Prostate gland (tissue), 2 donors: ENCODE measurements around the gene NCOA1. TPM values are rescaled to one million over a fixed set of nuclear protein-coding genes. Genes with fewer than 3 reads are reported as not detected.

Experiments
- DNase-seq: peaks from one replicate; pipeline ENCODE4 v3.0.0-alpha.2; 2019; ENCODE audit warnings: low spot score
- H3K27ac ChIP-seq, 2 donors: fragments of 200-600 bp; sonication (generic); 2 replicates each; pipeline ENCODE4 v1.5.1; 2017 to 2019
- H3K27me3 ChIP-seq: fragments of 200-600 bp; sonication (generic); replicated peaks from 2 replicates; pipeline ENCODE4 v1.5.1; 2019; ENCODE audit not compliant: insufficient read depth
- H3K36me3 ChIP-seq, 2 donors: fragments of 200-600 bp; sonication (generic); 1 replicate in 1 of 2; 2 replicates in 1 of 2; pipeline versions ENCODE4 v1.5.1 to v1.8.1; 2017 to 2019
- H3K4me1 ChIP-seq: fragments of 200-600 bp; sonication (generic); replicated peaks from 2 replicates; pipeline ENCODE4 v1.5.1; 2019
- H3K4me3 ChIP-seq, 2 donors: fragments of 200-600 bp; sonication (generic); 2 replicates each; pipeline ENCODE4 v1.5.1; 2017 to 2019
- H3K9me3 ChIP-seq: fragments of 200-600 bp; sonication (generic); 2 replicates; pipeline ENCODE4 v1.5.1; 2017
- POLR2A ChIP-seq: fragments of 450-650 bp; IDR thresholded peaks from one replicate; pipeline ENCODE4 v1.6.1; 2016; ENCODE audit warnings: antibody characterized with exemption, mild to moderate bottlenecking
- POLR2AphosphoS5 ChIP-seq: sonication (generic); formaldehyde crosslinking; IDR thresholded peaks from one replicate; pipeline ENCODE4 v1.6.1; 2017; ENCODE audit warnings: antibody characterized with exemption
- WGBS: methylation state at CpG from one replicate; pipeline ENCODE4 v1.1.5; 2018; 5-methylcytosine and 5-hydroxymethylcytosine counted together
- intact Hi-C: fragments of 100-400 bp; cut with DNase I; formaldehyde crosslinking; loops from one replicate; pipeline ENCODE4 v1.14.2; 2022
- total RNA-seq, 2 donors: library from RNA; depleted of rRNA; stranded (reverse); fragments of >200 nt; gene quantifications; one replicate each; pipeline ENCODE4 v1.1.0, GENCODE V29; 2016
- TF ChIP-seq, protein P1 (sequence below), 4 experiments: fragments of 200-600 bp in 2 of 4; fragments of 450-650 bp in 2 of 4; sonication (generic) in 2 of 4; IDR thresholded peaks; 1 replicate in 3 of 4; 2 replicates in 1 of 4; pipeline ENCODE4 v1.5.1; 2016 to 2019; ENCODE audit warnings: antibody characterized with exemption in 4 of 4, mild to moderate bottlenecking in 2 of 4, moderate library complexity in 2 of 4

The NCOA1 gene
- total RNA-seq, 2 donors from 2014 or later: 24.9 to 72.4 TPM

DNA sequence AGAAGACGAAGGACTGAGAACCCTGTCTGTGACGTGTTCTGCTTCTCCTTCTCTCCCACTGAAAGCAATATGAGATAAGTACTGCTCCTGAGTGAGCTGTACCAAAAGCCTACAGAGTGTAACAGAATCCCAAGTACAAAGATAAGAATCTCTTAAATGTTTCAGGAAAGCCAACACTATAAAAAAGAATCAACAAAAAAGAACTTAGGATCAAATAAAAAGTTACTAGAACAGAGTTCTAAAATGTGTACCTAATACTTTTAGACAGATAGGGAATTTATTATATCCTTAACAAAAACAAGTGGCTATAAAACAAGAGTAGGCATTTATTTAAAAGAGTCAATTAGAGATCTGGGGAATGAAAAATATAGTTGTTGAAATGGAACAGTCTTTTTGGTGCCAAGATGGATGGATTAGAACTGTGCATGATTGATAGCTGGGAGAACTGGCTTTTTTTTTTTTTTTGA is 49.0 kb downstream of the NCOA1 start:
- WGBS: 5% methylated on average over 2 of the region's 2 CpGs
- DNase-seq: peak; percentile 27
- Histone ChIP-seq H3K9me3 (no peaks in the 10 kb centered on the region), H3K36me3 (no peaks in the 10 kb centered on the region), H3K27me3 (no peaks in the 10 kb centered on the region), H3K4me3 (no peak overlapping the region), H3K4me1 (no peaks in the 10 kb centered on the region), H3K27ac (no peak overlapping the region)
- TF ChIP-seq POLR2A (no peak), POLR2AphosphoS5 (peak; percentile 87)
- TF ChIP-seq, protein P1, sequence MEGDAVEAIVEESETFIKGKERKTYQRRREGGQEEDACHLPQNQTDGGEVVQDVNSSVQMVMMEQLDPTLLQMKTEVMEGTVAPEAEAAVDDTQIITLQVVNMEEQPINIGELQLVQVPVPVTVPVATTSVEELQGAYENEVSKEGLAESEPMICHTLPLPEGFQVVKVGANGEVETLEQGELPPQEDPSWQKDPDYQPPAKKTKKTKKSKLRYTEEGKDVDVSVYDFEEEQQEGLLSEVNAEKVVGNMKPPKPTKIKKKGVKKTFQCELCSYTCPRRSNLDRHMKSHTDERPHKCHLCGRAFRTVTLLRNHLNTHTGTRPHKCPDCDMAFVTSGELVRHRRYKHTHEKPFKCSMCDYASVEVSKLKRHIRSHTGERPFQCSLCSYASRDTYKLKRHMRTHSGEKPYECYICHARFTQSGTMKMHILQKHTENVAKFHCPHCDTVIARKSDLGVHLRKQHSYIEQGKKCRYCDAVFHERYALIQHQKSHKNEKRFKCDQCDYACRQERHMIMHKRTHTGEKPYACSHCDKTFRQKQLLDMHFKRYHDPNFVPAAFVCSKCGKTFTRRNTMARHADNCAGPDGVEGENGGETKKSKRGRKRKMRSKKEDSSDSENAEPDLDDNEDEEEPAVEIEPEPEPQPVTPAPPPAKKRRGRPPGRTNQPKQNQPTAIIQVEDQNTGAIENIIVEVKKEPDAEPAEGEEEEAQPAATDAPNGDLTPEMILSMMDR (IDR thresholded peaks at IDR 0.05): no peak
- intact Hi-C loops: no loop called here

GRCh38 chr2:24541621-24542020 is 50.6 kb downstream of the NCOA1 start:
- no peaks in the 10 kb centered on the region for H3K4me1 ChIP-seq
- no peaks in the 10 kb centered on the region for H3K9me3 ChIP-seq
- TF ChIP-seq, protein P1 (IDR thresholded peaks at IDR 0.05): no peak
- no peak for TF ChIP-seq POLR2AphosphoS5
- no peak for TF ChIP-seq POLR2A
- no peak overlapping the region for H3K27ac ChIP-seq
- no peaks in the 10 kb centered on the region for H3K27me3 ChIP-seq
- no peak for DNase-seq
- intact Hi-C loops: no loop called here
- no peak overlapping the region for H3K4me3 ChIP-seq
- H3K36me3 ChIP-seq: no peaks in the 10 kb centered on the region

- no peak overlapping the region for H3K27ac ChIP-seq
- no peaks in the 10 kb centered on the region for H3K36me3 ChIP-seq
- H3K4me3 ChIP-seq: no peak overlapping the region
- no peak for DNase-seq
- H3K9me3 ChIP-seq: no peaks in the 10 kb centered on the region
- no peak for TF ChIP-seq POLR2A
- TF ChIP-seq POLR2AphosphoS5: no peak
- TF ChIP-seq, protein P1 (IDR thresholded peaks at IDR 0.05): no peak
- H3K4me1 ChIP-seq: no peaks in the 10 kb centered on the region
- no peaks in the 10 kb centered on the region for H3K27me3 ChIP-seq
- intact Hi-C loops: no loop called here
- 97% methylated on average over 3 of the region's 3 CpGs for WGBS
These were observed 51.3 kb downstream of the NCOA1 start for GRCh38 chr2:24542269-24542872.

DNA sequence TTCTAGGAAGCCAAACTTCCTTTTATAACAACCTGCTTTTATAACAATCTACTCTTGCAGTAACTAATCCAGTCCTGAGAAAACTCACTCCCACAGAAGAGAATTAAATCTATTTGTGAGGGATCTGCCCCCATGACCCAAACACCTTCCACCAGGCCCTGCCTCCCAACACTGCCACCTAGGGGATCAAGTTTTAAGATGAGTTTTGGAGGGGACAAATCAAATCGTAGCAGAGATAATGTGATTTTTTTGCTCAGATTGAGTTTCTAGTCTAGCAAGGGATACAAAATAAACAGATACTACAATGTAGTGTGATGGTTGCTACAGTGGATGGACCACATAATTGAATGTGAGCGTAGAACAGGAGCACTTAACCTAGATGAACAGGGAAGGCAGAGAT is 52.2 kb downstream of the NCOA1 start:
- DNase-seq: no peak
- Histone ChIP-seq H3K4me3 (no peak overlapping the region), H3K9me3 (no peaks in the 10 kb centered on the region), H3K36me3 (no peaks in the 10 kb centered on the region), H3K27me3 (no peaks in the 10 kb centered on the region), H3K27ac (no peak overlapping the region), H3K4me1 (no peaks in the 10 kb centered on the region)
- 71% methylated on average over 2 of the region's 2 CpGs for WGBS
- intact Hi-C loops: no loop called here
- TF ChIP-seq POLR2AphosphoS5 (no peak), POLR2A (no peak)
- TF ChIP-seq, protein P1 (IDR thresholded peaks at IDR 0.05): no peak

DNA sequence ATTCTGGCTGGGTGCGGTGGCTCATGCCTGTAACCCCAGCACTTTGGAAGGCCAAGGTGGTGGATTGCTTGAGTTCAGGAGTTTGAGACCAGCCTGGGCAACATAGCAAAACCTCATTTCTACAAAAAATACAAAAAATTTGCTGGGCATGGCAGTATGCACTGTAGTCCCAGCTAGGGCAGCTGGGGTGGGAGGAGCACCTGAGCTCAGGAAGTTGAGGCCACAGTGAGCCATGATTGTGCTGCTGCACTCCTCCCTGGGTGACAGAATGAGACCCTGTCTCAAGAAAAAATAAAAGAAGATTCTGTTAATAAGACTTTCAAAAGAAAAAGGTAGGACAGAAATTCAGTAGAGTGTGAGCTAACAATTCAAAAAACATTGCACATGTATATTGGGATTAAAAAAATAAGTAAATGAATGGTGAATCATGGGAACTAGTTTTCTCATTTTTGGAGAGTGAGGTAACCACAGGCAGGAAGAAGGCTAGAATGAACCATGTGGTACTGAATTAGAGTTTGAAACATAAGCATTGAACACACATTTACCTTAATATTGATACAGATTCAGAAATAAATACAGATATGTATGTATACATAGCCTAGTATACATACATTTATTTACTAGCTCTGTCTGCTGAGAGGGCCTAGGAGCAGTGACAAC is 53.5 kb downstream of the NCOA1 start:
- WGBS: 93% methylated on average over 1 of the region's 1 CpG
- Histone ChIP-seq H3K27ac (no peak overlapping the region), H3K9me3 (no peaks in the 10 kb centered on the region), H3K4me1 (no peaks in the 10 kb centered on the region), H3K36me3 (no peaks in the 10 kb centered on the region), H3K27me3 (no peaks in the 10 kb centered on the region), H3K4me3 (no peak overlapping the region)
- intact Hi-C loops: no loop called here
- TF ChIP-seq, protein P1 (IDR thresholded peaks at IDR 0.05): no peak
- no peak for TF ChIP-seq POLR2A
- TF ChIP-seq POLR2AphosphoS5: no peak
- no peak for DNase-seq
